HG02623 (cell line): Measurements from ENCODE around the gene DAB2IP.

ENCODE experiments used
- ATAC-seq: cut with Tn5 transposase; IDR thresholded peaks from one replicate; pipeline ENCODE4 v1.9.1; 2021; ENCODE audit warnings: moderate library complexity; ENCODE audit not compliant: unreplicated experiment

The DAB2IP gene

DNA sequence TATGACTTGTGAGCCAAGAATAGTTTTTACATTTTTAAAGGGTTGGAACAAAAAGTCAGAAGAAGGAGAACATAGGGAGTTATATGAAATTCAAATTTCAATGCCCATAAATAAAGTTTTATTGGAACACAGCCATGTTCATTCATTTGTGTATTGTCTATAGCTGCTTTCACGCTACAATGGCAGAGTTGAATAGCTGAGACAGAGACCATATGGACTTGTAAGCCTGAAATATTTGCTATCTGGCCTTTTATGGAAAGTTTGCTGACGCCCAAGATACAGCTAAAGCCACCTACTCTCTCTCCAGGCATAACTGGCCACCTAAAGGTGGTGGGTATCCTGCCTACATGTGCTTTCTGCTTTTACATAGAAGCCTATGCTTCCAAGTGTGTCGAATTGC lies 10.9 kb downstream of the DAB2IP start:
- no peak for ATAC-seq

DNA sequence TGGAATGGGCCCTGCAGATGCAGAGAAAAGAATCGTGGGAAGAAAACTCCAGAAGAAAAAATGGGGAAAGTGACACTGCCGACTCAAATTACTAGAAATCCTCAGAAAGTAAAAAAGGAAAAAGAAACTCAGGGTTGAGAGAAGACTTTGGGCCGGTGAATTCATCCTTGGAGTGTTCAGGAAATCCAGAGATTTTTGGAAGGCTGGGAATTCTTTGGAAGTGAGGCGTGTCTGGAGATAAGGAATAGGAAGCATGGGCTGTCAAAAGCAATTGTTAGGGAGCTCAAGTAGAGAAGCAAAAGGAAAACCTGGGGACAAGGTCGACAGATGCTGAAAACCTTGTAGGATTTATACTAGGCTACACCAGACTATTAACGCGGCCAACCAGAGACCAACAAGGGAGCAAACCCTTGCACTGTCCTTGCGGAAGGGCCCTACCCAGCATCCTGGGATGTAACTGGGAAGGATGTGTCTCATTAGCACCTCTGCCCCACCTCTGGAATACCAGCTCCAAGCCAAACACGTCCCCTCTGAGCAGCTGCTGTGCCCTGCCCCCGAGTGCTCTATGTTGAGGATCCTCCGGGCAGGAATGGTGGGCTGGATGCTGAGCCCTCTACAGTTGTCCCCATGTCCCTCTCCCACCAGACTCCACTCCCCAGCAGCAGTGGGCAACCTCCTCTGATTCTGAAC lies 11.6 kb downstream of the DAB2IP start:
- ATAC-seq = no peak

DNA sequence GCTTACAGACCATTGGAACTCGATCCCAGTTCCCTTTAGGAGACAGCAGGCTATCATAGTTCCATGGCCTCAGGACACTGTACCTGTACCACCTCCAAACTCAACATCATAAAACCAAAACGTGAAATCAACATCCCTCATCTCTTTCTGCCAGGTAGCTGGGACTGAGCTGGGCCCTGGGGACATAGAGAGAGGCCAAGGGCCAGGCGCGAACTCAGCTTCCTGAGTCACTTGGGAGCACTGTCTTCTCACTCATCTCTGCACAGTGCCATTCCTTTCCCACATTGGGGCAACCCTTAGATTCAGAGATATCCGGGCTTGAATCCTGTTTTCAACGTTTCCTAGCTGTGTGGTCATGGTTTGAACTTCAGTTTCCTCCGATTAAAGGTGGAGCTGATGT lies 12.2 kb downstream of the DAB2IP start:
- no peak for ATAC-seq

DNA sequence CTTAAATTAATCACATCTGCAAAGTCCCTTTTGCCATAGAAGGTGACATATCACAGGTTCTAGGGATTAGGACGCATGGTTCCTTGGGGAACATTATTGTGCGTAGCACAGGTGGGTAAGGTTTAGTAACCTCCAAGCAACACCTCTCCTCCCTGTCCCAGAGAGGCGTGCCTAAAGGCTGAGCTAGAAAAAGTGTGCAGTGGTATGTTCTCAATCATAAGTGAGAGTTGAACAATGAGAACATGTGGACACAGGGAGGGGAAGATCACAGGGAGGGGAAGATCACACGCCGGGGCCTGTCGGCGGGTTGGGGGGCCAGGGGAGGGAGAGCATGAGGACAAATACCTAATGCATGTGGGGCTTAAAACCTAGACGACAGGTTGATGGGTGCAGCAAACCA lies 14.9 kb downstream of the DAB2IP start:
- ATAC-seq = no peak

DNA sequence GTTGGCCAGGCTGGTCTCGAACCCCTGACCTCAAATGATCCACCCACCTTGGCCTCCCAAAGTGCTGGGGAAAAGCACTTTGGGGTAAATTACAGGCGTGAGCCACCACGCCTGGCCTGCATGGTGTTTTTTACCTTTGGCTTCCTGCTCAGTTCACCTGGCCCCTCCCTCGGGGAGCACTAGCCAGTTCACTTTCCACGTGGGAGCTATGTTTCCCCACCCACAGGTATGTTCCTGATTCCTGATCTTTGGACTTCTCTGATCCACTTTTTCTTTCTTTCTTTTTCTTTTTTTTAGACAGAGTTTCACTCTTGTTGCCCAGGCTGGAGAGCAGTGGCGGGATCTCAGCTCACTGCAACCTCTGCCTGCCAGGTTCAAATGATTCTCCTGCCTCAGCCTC lies 15.8 kb downstream of the DAB2IP start:
- no peak for ATAC-seq

DNA sequence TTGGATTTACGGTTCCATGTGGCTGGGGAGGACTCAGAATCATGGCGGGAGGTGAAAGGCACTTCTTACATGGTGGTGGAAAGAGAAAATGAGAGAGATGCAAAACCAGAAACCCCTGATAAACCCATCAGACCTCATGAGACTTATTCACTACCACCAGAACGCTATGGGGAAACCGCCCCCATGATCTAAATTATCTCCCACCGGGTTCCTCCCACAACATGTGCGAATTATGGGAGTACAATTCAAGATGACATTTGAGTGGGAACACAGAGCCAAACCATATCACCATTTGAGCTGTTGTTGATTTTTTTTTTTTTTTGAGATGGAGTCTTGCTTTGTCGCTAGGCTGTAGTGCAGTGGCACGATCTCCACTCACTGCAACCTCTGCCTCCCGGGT lies 16.5 kb downstream of the DAB2IP start:
- no peak for ATAC-seq

DNA sequence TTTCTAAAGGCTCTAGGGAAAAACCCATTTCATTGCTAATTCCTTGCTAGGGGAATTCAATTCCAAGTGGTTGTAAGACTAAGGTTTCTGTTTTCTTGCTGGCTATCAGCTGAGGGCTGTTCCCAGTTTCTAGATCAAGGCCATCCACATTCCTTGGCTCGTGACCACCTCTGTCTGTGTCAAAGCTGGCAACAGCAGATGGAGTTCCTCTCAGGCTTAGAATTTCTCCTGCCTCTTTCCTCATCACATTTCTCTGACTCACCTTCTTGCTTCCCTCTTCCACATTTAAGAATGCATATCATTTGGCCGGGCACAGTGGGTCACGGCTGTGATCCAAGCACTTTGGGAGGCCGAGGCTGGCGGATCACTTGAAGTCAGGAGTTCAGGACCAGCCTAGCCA lies 19.0 kb downstream of the DAB2IP start:
- ATAC-seq = no peak

DNA sequence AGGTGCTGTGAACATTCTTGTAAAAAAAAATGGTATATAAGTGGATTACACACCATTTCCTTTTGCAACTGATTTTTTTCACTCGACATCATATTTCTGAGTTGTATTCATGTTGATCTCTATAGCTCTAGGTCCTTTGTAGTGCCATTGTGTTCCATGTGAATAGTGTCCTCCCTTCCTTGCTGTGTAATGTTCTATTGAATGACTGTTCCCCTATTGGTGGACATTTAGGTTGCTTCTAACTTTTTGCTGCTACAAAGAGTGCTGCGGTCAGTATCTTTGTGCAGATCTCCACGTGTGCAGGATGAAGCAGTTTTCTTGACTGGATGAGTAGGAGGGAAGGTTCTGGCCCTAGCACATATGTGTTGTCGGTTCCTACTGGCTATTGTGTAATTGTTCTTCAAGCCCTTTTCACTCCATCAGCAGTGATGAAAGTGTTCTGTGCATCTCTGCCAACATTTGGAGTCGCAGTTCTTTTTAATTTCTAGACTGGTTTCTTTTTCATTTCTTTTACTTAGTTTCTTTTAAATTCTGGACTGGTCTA lies 20.2 kb downstream of the DAB2IP start:
- no peak for ATAC-seq

DNA sequence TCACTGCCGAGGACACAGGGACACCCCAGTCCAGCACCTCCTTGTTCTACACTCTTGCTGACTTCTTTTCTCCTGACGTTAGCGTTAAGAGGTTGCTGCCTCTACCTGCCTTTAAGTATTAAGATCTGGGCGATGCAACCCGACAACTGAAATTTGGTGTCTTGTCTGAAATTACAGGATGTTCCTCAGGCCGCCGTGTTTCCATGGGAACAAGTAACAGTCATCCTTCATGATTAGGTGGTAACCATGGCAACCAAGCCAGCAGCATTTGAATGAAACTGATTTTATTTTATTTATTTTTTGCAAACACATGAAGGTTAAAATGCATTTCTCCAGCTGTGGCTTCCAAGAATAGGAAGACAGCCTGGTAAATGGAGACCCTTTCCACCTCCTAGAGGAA lies 20.8 kb downstream of the DAB2IP start:
- ATAC-seq = no peak

DNA sequence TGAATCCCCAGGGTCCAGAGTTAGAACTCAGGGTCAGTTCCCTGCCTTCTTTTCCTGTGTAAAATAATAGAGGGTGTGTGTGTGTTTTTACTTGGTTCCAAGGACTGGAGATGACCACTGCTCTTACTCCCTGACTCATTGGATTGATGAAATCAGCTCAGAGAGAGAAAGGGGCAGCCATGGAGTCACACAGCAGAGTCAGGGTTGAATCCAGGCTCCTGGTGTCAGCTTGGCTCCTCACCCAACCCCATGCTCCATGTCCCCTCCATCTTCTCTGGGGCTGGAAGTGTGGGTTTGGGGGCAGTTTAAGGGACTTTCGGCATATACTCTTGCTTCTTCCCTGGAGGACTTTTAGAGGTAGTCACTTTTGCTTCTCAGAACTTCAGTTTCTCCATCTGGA lies 21.6 kb downstream of the DAB2IP start:
- ATAC-seq = no peak

DNA sequence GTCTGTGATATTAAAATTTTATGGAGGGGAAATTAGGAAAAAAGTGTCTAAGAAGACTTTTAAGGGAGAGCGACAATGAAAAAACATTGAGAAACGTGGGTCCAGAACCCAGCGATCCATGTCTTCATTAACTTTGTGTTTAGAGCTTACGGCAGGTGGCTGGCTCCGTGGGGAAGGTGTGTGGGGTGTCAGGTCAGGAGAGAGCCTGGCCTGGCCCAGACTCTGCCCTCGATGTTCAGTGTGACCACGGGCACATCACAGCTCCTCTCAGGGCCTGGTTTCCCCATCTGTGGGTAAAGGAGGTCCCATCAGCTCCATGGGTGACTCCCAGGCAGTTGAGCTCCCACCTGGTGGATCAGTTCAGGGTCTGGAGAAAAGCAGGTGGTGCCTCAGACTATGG lies 22.1 kb downstream of the DAB2IP start:
- no peak for ATAC-seq

DNA sequence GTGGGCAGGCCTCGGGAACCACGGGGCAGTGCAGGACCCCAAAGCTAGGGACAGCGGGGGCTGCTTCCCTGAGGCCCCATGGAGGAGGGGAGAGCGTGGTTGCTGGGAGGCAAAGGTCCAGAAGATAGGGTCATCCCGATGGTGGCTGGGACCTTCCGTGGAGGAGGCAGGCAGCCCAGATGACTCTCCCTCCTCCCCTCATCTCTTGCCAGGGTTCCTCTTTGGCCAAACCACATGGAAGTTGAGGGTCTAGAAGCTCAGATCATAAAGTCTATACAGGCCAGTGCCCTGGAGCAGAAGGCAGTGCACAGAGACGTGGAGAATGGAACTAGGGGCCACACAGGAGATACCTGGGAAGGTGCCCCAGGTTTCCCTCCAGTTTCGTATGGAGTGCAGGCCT lies 22.6 kb downstream of the DAB2IP start:
- ATAC-seq = no peak

DNA sequence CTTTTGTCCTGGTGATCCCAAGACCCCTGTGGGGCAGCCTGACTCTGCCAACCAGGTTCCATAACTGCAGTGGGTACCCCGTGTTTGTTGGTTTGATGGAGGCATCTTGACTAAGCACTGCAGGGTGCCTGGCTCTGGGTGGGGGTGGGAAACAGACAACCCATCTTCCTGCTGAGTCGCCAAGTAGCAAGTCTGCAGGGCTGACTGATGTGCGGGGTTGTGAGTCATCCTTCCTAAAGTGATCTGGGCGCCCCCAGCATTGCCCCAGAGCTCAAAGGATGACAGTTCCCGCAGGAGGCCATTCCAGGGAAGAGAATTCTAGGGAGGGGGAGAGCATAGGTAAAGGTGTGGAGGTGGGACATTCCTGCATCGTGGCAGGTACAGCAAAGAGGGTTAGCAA lies 23.5 kb downstream of the DAB2IP start:
- ATAC-seq = no peak

DNA sequence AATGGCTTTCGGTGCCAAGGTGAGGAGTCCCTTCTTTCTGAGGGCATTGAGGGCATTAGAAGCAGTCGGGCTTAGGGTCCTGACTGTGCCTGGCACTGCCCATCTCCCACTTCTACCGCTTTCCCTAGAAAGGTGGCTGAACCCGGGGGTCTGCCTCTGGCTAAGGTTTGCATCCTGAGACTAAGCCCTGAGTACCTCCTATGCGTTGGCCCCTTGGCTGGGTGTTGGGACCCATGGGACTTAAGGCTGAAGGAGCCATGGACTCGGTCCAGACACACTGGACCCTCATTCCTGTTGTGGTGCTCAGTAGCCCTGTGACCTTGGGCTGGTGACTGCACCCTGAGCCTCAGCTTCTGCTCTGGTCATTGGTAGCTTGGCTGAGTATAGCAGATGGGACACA lies 23.9 kb downstream of the DAB2IP start:
- ATAC-seq = no peak

DNA sequence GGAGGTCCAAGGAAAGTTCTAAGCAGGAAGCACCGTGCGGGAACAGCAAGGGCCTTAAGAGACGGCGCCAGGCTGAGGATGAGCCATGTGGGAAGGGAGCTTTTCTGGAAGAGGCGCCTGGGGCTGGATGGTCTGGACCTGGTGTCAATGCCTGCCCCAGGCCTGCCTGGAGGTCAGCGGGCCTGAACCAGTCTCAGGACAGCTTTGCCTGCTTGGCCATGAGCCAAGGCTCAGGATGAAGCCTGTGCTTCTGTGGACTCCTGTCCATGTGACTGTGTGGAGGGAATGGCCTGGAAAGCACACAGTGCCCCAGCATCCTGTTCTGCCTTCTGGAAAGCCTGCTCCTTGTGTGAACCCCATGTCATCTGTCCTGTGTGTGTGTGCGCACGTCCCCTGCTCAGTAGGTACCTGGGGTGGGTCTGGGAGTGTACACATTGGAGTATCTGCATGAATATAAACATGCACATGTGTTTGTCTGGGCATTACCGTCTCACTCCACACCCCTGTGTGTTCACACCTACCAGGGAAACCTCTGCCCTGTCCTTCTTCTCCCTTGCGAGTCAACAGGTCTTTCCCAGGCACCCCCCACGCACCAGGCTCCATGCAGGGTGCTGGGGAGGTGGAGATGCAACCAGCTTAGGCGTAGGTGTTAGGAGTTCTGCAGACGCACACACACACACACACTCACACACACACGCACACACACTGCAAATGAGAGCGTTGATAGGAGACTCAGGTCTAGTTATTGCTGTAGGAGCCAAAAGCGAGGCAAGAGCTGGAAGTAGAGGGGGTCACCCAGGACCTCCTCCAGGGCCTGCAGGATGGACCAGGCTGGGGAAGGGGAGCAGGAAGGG lies 24.8 kb downstream of the DAB2IP start:
- ATAC-seq = no peak

DNA sequence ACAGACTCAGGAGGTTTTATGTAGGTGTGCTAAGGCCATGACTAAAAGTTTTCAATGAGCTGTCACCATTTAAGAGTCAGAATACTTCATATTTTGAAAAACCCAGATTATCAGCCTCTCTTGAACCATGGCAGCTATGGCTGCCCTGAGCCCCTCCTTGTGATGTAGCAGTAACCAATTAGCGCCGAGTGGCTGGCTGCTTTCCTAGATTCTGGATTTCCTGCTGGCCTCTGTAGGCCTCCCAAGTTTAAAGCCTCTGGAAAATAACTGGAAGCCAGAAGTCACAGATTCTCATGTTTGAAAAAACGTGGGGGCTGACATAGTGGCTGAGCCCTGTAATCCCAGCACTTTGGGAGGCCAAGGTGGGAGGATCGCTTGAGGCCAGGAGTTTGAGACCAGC lies 25.5 kb downstream of the DAB2IP start:
- ATAC-seq = no peak

DNA sequence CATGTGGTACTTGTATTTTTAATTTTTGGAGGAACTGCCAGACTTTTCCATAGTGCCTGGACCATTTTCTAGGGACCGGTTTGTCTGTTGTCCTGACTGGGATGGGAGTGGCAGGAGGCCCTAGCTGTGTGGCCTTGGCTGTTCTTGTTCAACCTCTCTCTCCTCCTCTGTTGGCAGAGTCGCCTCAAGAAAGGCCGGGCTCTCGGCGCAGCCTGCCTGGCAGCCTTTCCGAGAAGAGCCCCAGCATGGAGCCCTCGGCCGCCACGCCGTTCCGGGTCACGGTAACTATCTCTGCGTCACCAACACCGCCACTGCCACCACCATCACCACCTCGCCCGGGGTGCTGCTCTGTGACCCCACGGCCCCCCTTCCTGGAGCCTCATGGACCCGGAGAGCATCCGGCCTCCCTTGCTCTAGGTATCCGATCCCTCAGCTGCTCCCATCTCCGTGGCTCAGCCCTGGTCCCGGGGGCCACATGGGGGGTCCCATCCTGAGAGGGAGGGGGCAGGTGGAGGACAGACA lies 27.1 kb downstream of the DAB2IP start:
- no peak for ATAC-seq

DNA sequence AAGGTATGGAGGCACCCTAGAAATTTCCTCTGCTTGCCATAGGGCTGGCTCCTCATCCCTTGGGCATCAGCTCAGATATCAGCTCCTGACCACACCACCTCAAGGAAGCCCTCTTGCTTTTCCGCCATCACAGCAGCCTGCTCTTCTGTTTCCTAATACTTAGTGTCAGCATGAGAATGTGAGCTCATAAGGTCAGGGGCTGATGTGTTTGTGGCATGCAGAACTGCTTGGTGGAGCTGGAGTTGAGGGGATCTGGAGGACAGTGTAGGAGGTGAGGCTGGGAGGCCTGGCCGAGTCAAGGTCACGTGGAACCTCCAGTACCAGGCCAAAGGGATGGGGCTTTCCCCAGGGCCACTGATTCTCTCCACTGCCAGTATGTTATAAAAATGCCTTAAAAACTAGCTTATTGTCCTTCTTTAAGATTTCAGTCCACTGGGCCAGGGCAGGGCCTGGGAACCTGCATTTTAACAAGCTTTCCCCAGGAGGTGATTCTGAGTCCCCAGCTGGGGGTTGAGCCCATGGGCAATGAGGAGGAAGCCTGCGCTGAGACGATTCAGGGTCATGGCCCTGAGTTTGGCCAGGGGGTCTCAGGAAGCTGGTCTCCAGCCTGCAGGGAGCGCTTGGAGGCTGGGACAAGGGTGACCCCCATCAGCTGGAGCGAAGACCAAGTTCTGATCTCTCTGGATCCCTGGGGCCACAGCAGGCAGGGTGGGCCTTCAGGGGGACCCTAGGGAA lies 28.6 kb downstream of the DAB2IP start:
- ATAC-seq = no peak

DNA sequence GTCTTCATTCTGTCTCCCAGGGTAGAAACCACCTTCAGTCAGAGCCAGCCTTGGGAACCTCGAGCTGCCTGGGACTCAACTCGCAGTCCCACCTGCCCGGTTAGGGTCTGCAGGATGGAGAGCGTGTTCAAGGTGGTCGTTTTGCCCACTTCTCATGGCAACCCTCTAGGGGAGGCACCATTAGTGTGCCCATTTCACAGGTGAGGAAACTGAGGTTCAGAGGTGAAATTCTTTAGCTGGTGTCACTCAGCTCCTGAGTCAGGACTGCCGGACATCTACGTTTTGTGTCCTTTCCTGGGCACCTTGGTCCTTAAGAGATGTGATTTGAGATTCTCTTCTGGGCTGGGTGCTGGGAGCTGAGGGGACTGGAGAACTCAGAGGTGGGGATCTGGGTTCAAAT lies 30.0 kb downstream of the DAB2IP start:
- ATAC-seq = no peak

DNA sequence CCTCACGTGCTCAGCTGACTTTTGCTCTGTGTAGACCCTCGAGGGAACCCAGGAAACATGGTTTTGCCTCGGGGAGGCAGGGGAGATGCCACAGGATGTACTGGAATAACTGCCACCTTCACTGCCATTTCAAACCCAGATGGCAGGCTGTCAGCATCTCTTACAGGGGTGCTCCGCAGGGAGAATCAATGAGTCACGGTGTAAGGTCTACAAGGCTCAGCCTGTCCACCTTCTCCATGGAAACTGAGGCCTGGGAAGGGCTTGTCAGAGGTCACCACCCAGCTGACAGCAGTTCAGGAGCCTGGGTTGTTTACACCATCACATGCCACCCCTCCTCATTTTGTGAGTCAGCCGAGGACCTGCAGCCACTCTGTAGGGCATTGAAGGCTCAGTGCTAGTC lies 30.8 kb downstream of the DAB2IP start:
- no peak for ATAC-seq

DNA sequence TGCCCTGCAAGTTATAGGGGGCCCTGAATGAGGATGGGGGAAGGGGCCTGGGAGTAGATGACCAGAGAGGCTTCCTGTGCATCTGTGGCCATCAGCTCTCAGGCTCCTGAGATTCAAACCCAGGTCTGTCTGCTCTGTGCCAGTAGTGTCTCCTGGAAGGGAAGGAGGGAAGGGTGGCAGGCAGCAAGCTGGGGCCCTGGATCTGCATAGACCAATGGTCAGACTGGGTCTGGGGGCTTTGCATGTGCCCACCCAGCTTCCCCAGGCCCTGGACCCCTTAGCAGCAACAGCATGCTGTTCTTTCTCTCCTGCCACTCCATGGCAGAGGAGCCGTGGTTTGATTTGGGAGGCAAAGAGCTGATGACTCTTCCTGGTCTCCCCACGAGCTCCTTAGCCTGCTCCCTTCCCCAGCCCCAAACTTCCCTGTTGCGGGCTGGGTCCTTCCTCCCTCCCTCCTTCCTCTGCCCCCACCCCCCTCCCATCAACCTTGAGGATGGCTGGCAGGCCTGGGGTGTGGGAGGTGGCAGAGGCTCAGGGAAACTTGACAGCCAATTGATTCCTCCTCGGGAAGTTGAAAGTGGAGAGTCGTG lies 31.6 kb downstream of the DAB2IP start:
- ATAC-seq = no peak
